HepG2 (cell line): Measurements from ENCODE around the gene HDLBP.

Experiments used
- AGO2 ChIP-seq: fragments of 200-400 bp; formaldehyde crosslinking; optimal IDR thresholded peaks from 2 replicates; pipeline ENCODE3; 2017; ENCODE audit warnings: mild to moderate bottlenecking, low read depth, low read length, moderate library complexity
- CHD2 ChIP-seq: IDR thresholded peaks from 2 replicates; pipeline ENCODE4 v1.6.1; 2011; ENCODE audit warnings: low read depth, low read length, improper control_type of control experiment
- HDAC2 ChIP-seq: sonication (generic); formaldehyde crosslinking; IDR thresholded peaks from 2 replicates; pipeline ENCODE4 v1.4.0; 2020; ENCODE audit warnings: missing genetic modification reagents
- HOXA7 ChIP-seq: sonication (generic); formaldehyde crosslinking; IDR thresholded peaks from 2 replicates; pipeline ENCODE4 v1.8.1; 2022; ENCODE audit warnings: mild to moderate bottlenecking, missing genetic modification reagents, moderate library complexity
- JARID2 ChIP-seq: sonication (generic); formaldehyde crosslinking; IDR thresholded peaks from 2 replicates; pipeline ENCODE4 v1.8.1; 2023; ENCODE audit warnings: missing genetic modification reagents, inconsistent platforms; ENCODE audit not compliant: insufficient replicate concordance
- KDM4B ChIP-seq: sonication (generic); formaldehyde crosslinking; IDR thresholded peaks from 2 replicates; pipeline ENCODE4 v1.4.0; 2020; ENCODE audit warnings: missing genetic modification reagents
- MEIS1 ChIP-seq: sonication (generic); formaldehyde crosslinking; IDR thresholded peaks from 2 replicates; pipeline ENCODE4 v1.9.0; 2021; ENCODE audit warnings: mild to moderate bottlenecking, missing genetic modification reagents, moderate library complexity, borderline replicate concordance
- POLR2AphosphoS5 ChIP-seq: IDR thresholded peaks from 2 replicates; pipeline ENCODE4 v1.6.1; 2012; ENCODE audit warnings: low read depth, low read length
- SP4 ChIP-seq: sonication (generic); formaldehyde crosslinking; IDR thresholded peaks from 2 replicates; pipeline ENCODE4 v1.8.1; 2023; ENCODE audit warnings: mild to moderate bottlenecking, missing genetic modification reagents
- ZNF343 ChIP-seq: sonication (generic); formaldehyde crosslinking; IDR thresholded peaks from 2 replicates; pipeline ENCODE4 v1.4.0; 2020; ENCODE audit warnings: mild to moderate bottlenecking, missing genetic modification reagents
- TF ChIP-seq, protein P1 (sequence below): sonication (generic); formaldehyde crosslinking; IDR thresholded peaks from 2 replicates; pipeline ENCODE4 v1.4.0; 2020; ENCODE audit warnings: missing genetic modification reagents
- TF ChIP-seq, protein P2 (sequence below): sonication (generic); formaldehyde crosslinking; IDR thresholded peaks from 2 replicates; pipeline ENCODE4 v1.9.0; 2021; ENCODE audit warnings: missing genetic modification reagents, borderline replicate concordance

DNA sequence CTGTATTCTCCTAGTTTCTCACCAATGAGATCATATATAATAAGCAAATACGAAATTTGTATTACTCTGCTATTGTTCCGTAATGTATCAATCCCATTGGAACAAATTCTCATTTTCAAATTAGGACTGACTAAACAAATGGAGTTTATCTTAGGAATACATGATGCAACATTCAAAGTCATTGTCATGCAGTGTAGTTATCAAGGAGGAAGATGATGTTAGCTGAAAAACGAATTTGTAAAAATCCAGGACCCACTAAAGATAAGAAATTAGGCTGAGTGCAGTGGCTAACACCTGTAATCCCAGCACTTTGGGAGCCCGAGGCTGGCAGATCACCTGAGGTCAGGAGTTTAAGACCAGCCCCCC lies 15.1 kb upstream of the HDLBP start:
- no peak for TF ChIP-seq KDM4B (CRISPR knock-in tag)
- no peak for TF ChIP-seq MEIS1 (CRISPR knock-in tag)
- no peak for TF ChIP-seq CHD2
- TF ChIP-seq HDAC2 (CRISPR knock-in tag) = no peak
- no peak for TF ChIP-seq POLR2AphosphoS5
- no peak for TF ChIP-seq AGO2
- TF ChIP-seq, protein P1, sequence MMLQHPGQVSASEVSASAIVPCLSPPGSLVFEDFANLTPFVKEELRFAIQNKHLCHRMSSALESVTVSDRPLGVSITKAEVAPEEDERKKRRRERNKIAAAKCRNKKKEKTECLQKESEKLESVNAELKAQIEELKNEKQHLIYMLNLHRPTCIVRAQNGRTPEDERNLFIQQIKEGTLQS (CRISPR knock-in tag) = no peak
- TF ChIP-seq ZNF343 (CRISPR knock-in tag) = no peak
- no peak for TF ChIP-seq SP4 (CRISPR knock-in tag)
- TF ChIP-seq, protein P2, sequence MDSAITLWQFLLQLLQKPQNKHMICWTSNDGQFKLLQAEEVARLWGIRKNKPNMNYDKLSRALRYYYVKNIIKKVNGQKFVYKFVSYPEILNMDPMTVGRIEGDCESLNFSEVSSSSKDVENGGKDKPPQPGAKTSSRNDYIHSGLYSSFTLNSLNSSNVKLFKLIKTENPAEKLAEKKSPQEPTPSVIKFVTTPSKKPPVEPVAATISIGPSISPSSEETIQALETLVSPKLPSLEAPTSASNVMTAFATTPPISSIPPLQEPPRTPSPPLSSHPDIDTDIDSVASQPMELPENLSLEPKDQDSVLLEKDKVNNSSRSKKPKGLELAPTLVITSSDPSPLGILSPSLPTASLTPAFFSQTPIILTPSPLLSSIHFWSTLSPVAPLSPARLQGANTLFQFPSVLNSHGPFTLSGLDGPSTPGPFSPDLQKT = no peak
- TF ChIP-seq HOXA7 (CRISPR knock-in tag) = no peak
- TF ChIP-seq JARID2 (CRISPR knock-in tag) = no peak
